Mesothelial cell of epicardium (in vitro differentiated cells): ENCODE data around the gene LCNL1. TPM values are rescaled to one million over a fixed set of nuclear protein-coding genes. Genes with fewer than 3 reads are reported as not detected.

ENCODE experiments used
- DNase-seq, 2 experiments: peaks; one replicate each; pipeline ENCODE4 v3.0.0; 2021; ENCODE audit warnings: low spot score in 2 of 2; ENCODE audit not compliant: unreplicated experiment in 2 of 2
- H3K27ac Mint-ChIP-seq: 2 replicates; pipeline ENCODE4 v1.8.0; 2021; ENCODE audit warnings: mixed read lengths
- H3K27me3 Mint-ChIP-seq: 2 replicates; pipeline ENCODE4 v1.8.0; 2021; ENCODE audit warnings: low read depth, mixed read lengths
- H3K36me3 Mint-ChIP-seq: 2 replicates; pipeline ENCODE4 v1.8.0; 2021; ENCODE audit warnings: mixed read lengths
- H3K4me1 Mint-ChIP-seq: 2 replicates; pipeline ENCODE4 v1.8.0; 2021; ENCODE audit warnings: mixed read lengths
- H3K4me3 Mint-ChIP-seq: 2 replicates; pipeline ENCODE4 v1.8.0; 2021; ENCODE audit warnings: mild to moderate bottlenecking, moderate library complexity, mixed read lengths
- H3K9me3 Mint-ChIP-seq: 2 replicates; pipeline ENCODE4 v1.8.0; 2021; ENCODE audit warnings: mixed read lengths
- total RNA-seq: library from RNA; stranded (reverse); gene quantifications from 3 replicates; pipeline ENCODE4 v1.2.1, GENCODE V29; 2021
- TF ChIP-seq, protein P1 (sequence below): fragments of 200-600 bp; sonication (generic); IDR thresholded peaks from one replicate; pipeline ENCODE4 v1.5.0; 2021; ENCODE audit warnings: antibody characterized with exemption; ENCODE audit not compliant: unreplicated experiment

LCNL1 gene
- total RNA-seq, 1 donor from 2014 or later: 5.5 TPM

GRCh38 chr9:136954270-136955083 is 28.3 kb upstream of the LCNL1 start:
- peaks cover 2% of the 10 kb centered on the region for H3K4me1 Mint-ChIP-seq
- TF ChIP-seq, protein P1, sequence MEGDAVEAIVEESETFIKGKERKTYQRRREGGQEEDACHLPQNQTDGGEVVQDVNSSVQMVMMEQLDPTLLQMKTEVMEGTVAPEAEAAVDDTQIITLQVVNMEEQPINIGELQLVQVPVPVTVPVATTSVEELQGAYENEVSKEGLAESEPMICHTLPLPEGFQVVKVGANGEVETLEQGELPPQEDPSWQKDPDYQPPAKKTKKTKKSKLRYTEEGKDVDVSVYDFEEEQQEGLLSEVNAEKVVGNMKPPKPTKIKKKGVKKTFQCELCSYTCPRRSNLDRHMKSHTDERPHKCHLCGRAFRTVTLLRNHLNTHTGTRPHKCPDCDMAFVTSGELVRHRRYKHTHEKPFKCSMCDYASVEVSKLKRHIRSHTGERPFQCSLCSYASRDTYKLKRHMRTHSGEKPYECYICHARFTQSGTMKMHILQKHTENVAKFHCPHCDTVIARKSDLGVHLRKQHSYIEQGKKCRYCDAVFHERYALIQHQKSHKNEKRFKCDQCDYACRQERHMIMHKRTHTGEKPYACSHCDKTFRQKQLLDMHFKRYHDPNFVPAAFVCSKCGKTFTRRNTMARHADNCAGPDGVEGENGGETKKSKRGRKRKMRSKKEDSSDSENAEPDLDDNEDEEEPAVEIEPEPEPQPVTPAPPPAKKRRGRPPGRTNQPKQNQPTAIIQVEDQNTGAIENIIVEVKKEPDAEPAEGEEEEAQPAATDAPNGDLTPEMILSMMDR: no peak
- H3K4me3 Mint-ChIP-seq: no peak overlapping the region
- H3K27me3 Mint-ChIP-seq: no peaks in the 10 kb centered on the region
- H3K36me3 Mint-ChIP-seq: no peaks in the 10 kb centered on the region
- peaks cover 8% of the 10 kb centered on the region for H3K9me3 Mint-ChIP-seq
- no peak for DNase-seq
- no peak overlapping the region for H3K27ac Mint-ChIP-seq

DNA sequence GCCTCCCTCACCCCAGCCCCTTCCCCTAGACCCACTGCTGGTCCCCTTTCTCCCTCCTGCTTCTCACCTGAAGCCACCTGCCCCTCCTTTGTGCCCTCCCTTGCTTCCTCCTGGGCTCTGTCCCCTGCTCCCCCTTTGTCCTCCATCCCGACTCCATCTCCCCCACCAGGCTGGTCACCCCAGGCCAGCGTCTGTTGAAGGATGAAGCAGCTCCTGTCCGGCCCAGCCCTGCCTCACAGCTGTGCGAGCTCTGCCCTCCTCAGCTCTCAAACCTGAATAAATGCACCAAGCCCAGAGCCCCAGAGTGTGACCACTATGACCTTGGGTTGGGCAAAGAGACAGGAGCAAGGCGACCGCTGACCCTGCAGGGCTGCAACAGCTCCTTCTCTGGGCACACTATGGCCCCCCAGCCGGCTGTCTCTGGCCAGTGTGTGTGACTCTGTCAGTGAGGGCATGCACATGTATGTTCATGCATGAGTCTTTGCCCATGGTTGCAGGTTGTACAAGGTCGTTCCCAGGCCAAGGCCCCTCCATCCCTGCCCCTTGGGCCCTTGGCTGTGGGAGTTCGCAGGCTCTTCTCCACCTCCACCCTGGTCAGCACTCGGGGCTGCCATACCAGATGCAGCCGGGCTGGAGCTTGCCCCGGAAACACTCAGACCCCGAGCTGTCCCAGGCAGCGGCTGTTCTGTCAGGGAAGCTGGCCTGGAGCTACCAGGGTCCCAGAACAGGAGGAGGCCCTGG is 27.4 kb upstream of the LCNL1 start:
- peaks cover 2% of the 10 kb centered on the region for H3K4me1 Mint-ChIP-seq
- no peak overlapping the region for H3K27ac Mint-ChIP-seq
- no peak overlapping the region for H3K4me3 Mint-ChIP-seq
- no peak for DNase-seq
- TF ChIP-seq, protein P1: no peak
- H3K36me3 Mint-ChIP-seq: no peaks in the 10 kb centered on the region
- H3K9me3 Mint-ChIP-seq: peaks cover 8% of the 10 kb centered on the region
- no peaks in the 10 kb centered on the region for H3K27me3 Mint-ChIP-seq

- Mint-ChIP-seq H3K4me1 (peaks cover 2% of the 10 kb centered on the region), H3K27me3 (no peaks in the 10 kb centered on the region), H3K4me3 (no peak overlapping the region)
Measured at GRCh38 chr9:136955943-136956335, 26.9 kb upstream of the LCNL1 start.

DNA sequence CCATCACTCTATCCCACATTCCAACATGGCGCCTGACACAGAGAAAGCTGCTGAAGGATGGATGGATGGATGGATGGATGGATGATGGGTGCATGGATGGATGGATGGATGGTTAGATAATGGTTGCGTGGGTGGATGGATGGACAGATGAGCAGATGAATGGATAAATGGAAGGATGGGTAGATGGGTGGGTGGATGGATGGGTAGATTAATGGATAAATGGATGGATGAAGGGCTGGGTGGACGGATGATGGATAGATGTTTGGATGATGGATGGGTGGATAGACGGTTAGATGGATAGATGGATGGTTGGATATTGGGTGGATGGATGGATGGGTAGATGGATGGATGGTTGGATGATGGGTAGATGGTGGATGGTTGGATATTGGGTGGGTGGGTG is 26.2 kb upstream of the LCNL1 start:
- TF ChIP-seq, protein P1: no peak
- no peaks in the 10 kb centered on the region for H3K36me3 Mint-ChIP-seq
- DNase-seq: no peak
- H3K9me3 Mint-ChIP-seq: peaks cover 8% of the 10 kb centered on the region
- H3K4me3 Mint-ChIP-seq: no peak overlapping the region
- H3K27ac Mint-ChIP-seq: no peak overlapping the region
- H3K27me3 Mint-ChIP-seq: no peaks in the 10 kb centered on the region
- peaks cover 2% of the 10 kb centered on the region for H3K4me1 Mint-ChIP-seq

More at GRCh38 chr9:136955943-136956335, 26.9 kb upstream of the LCNL1 start:
- Mint-ChIP-seq H3K9me3 (peaks cover 8% of the 10 kb centered on the region), H3K36me3 (no peaks in the 10 kb centered on the region), H3K27ac (no peak overlapping the region)
- TF ChIP-seq, protein P1: no peak
- DNase-seq: no peak

- Mint-ChIP-seq H3K4me1 (no peaks in the 10 kb centered on the region), H3K36me3 (no peaks in the 10 kb centered on the region), H3K9me3 (peaks cover 8% of the 10 kb centered on the region), H3K27ac (no peak overlapping the region), H3K4me3 (no peak overlapping the region), H3K27me3 (no peaks in the 10 kb centered on the region)
- DNase-seq: no peak
- TF ChIP-seq, protein P1: no peak
Measured at GRCh38 chr9:136957461-136957860, 25.3 kb upstream of the LCNL1 start.
